ENCODE measurements around the gene TNFRSF6B. TPM values are rescaled to one million over a fixed set of nuclear protein-coding genes. Genes with fewer than 3 reads are reported as not detected.

The TNFRSF6B gene
- total RNA-seq, 1 donor from 2014 or later, result 0.27 TPM

- no peak for DNase-seq
These were observed 4.6 kb upstream of the TNFRSF6B start for GRCh38 chr20:63691711-63692435.

GRCh38 chr20:63692436-63693082 is 3.9 kb upstream of the TNFRSF6B start:
- Histone ChIP-seq H3K27me3 (ENCODE audit: low read depth) (no peaks in the 10 kb centered on the region), H3K36me3 (peaks cover 9% of the 10 kb centered on the region), H3K27ac (replicated peaks) (peak overlapping the region; percentile 16), H3K4me3 (no peak overlapping the region), H3K4me1 (peaks cover 60% of the 10 kb centered on the region), H3K9me3 (replicated peaks) (no peaks in the 10 kb centered on the region)
- TF ChIP-seq CTCF (IDR thresholded peaks at IDR 0.05; ENCODE audit: borderline replicate concordance), result no peak
- no peak for DNase-seq
- intact Hi-C loops (cut with micrococcal nuclease), result no loop called here

More at GRCh38 chr20:63691711-63692435, 4.6 kb upstream of the TNFRSF6B start:
- H3K4me1 ChIP-seq, result peaks cover 60% of the 10 kb centered on the region
- no peaks in the 10 kb centered on the region for H3K9me3 ChIP-seq (replicated peaks)
- H3K4me3 ChIP-seq, result no peak overlapping the region
- H3K27ac ChIP-seq (replicated peaks), result no peak overlapping the region
- H3K36me3 ChIP-seq, result peaks cover 9% of the 10 kb centered on the region
- H3K27me3 ChIP-seq (ENCODE audit: low read depth), result no peaks in the 10 kb centered on the region
- no peak for TF ChIP-seq CTCF (IDR thresholded peaks at IDR 0.05; ENCODE audit: borderline replicate concordance)
- intact Hi-C loops (cut with micrococcal nuclease), result no loop called here

GRCh38 chr20:63693083-63693732 is 3.2 kb upstream of the TNFRSF6B start:
- Histone ChIP-seq H3K9me3 (replicated peaks) (no peaks in the 10 kb centered on the region), H3K4me3 (no peak overlapping the region), H3K4me1 (peaks cover 60% of the 10 kb centered on the region), H3K27me3 (ENCODE audit: low read depth) (no peaks in the 10 kb centered on the region), H3K36me3 (peaks cover 9% of the 10 kb centered on the region), H3K27ac (replicated peaks) (peak overlapping the region; percentile 16)
- no peak for TF ChIP-seq CTCF (IDR thresholded peaks at IDR 0.05; ENCODE audit: borderline replicate concordance)
- no peak for DNase-seq
- intact Hi-C loops (cut with micrococcal nuclease), result no loop called here

- Histone ChIP-seq H3K4me1 (peaks cover 60% of the 10 kb centered on the region), H3K9me3 (replicated peaks) (no peaks in the 10 kb centered on the region), H3K27me3 (ENCODE audit: low read depth) (no peaks in the 10 kb centered on the region), H3K4me3 (no peak overlapping the region), H3K36me3 (peaks cover 9% of the 10 kb centered on the region), H3K27ac (replicated peaks) (no peak overlapping the region)
- no peak for TF ChIP-seq CTCF (IDR thresholded peaks at IDR 0.05; ENCODE audit: borderline replicate concordance)
- no peak for DNase-seq
- intact Hi-C loops (cut with micrococcal nuclease), result no loop called here
These were observed 2.5 kb upstream of the TNFRSF6B start for GRCh38 chr20:63693733-63694583.
